ENCODE data around the gene FOXA3.

Gene FOXA3

DNA sequence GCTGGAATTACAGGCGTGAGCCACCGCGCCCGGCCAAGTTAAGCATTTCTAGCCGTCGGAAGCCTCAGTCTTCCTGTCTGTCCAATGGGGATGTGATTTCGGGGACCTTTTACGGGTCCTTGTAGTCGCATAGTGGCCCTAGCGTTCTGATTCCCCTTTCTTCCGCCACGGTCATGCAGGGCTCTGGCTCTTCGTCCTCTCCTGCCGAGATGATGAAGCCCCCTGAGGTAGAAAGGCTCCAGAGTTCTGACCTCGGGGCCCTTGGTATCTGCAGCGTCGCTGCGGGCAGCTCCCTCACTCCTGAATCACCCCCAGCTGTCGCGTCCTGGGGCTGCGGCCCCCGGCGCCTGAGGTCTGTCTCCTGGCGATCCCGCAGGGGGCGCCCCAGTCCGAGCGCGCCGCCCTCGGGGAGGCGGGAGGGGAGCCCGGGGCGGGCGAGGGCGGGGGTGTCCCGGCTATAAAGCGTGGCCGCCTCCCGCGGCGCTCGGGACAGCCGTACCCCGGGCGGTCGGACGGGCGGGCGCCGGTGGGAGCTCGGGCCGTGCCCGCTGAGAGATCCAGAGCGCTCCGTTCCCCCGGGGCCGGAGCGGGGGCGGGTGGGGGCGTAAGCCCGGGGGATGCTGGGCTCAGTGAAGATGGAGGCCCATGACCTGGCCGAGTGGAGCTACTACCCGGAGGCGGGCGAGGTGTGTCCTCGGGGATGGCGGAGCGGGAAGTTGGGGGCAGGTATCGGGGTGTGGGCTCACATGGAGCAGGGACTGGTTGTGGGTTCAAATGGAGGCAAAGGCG lies at the start of gene FOXA3:
Gene FOXA3, plus strand, starts transcription at position 487 of the 789 bp plus-strand sequence. Its CDS starts 131 bp downstream, at position 618.
- DNase-seq = no peak

DNA sequence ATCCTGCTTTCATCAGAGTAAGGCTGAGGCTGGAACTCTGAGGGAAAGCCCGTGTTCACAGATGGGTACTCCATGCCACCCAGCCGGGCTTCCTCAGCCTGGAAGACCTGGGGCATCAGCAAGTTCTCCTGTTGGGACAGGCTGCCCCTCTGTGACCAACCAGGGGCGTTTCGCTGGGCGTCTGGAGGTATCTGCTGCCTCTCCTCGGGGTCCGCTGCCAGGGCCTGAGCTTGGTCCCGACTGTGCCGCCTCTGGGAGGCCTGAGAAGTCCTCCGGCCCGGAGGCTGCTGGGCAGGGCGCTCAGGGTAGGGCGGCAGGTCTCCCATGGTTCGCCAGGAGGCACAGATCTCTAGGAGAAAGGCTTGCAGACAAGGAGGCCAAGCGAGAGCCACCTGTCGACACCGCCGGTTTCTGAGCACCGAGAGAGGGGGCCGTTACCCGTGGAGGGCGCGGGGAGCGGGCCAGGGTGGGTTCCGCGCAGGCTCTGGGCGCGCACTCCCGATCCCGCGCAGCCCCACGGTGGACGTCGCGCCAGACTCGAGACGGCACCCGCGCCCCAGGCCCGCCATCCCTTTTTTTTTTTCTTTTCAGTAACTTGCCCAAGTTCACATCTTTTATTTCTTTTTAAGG lies 49.2 kb upstream of the FOXA3 start, which contains the start of gene RSPH6A:
Gene RSPH6A, minus strand, starts transcription at position 458 of the 630 bp plus-strand sequence. Its CDS starts 132 bp downstream, at position 326.
- DNase-seq = no peak

DNA sequence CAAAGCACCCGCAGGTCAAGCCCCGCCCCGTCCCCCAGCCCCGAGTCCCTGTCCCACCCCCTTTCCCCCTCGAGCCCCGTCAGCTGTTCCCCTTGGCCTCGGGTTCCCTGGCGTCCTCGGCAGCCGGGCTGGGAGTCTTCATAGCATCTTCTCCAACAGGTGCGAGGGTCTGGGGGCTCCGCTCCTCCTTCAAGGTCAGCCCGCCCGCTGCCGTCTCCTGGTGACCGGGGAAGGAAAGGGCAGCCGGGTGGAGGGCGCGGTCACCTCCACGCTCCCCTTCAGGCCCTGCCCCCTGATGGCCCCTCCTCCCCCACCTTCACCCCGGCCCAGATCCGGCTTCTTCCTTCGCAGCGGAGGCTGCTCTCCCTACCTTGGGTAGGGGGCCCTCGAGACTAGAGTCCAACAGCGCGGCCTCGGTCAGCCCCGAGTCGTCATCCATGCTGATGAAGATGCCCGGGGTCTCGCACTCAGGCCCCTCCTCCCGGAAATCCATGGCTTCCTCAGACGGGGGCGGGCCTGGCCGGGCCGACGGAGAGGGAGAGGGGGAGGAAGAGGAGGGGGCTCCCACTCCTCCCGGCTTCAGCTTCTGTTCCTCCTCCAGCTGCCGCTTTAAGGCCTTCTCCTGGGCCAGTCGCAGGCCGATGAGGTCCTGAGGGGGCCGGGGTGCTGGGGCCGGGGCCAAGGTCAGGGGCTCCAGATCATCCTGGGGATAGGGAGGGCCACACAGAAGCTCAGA lies 48.5 kb upstream of the FOXA3 start:
- no peak for DNase-seq

DNA sequence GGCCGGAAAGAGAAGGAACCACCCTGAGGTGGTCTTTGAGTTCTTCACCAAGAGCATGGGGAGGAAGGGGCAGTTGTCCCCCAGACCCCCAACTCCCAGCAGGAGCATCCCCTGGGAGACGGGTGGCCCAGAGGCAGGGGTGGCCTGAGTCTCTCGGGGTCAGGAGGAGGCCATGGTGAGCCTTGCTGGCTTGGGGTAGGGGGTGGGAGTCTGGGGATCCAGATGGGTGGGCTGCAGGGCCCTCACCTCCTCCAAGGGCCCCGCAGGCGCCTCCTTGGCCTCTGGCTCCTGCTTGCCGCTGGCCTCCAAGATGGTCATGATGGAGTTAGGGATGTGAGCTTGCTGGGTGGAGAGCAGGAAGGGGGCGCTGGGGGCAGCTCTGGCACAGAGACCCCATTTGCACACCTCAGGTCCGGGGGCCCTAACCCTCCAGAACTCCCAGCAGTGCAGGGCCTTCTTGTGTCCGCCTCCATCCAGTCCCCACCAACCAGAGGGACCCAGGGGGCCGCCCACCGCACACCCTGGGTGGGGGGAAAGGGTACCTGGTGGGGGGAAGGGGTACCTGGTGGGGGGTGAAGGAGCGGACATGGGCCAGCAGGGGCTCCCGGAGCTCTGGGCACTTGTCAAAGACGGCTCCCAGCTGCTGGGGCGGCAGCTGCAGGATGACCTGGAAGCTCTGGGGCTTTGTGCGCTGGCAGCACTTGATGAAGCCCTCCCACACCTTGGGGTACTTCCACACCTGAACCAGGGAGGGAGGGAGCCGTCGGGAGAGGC lies 47.7 kb upstream of the FOXA3 start:
- no peak for DNase-seq

DNA sequence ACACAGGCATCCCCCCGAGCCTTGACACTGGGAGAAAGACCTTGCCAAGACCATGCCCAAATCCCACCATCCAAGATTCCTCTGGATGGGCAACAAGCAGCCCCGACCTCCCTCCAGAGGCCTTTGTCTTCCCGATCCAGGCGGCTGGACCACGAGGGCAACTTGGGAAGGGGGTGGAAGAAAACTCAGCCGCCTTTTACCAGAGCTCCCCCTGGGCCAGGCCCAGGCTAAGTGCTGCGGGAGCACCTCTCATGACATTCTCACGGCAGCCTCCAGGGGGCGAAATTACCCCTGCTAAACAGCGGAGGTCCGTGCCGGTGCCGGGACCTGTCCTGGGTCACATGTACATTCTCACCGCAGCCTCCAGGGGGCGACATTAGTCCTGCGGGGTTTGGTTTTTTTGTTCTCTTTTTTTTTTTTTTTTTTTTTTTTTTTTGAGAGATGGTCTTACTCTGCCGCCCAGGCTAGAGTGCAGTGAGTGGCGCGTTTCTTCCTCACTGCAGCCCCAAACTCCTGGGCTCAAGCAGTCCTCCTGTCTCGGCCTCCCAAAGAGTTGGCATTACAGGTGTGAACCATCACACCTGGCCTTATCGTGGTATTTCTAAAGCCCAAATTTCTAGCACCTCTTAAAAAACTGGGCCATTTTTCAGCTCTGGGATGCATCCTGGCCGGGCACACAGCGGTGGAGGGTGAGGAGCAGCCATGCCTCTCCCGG lies 47.0 kb upstream of the FOXA3 start:
- peak; percentile 89 for DNase-seq

- DNase-seq = no peak
These were observed 46.3 kb upstream of the FOXA3 start for GRCh38 chr19:45817725-45818301.

DNA sequence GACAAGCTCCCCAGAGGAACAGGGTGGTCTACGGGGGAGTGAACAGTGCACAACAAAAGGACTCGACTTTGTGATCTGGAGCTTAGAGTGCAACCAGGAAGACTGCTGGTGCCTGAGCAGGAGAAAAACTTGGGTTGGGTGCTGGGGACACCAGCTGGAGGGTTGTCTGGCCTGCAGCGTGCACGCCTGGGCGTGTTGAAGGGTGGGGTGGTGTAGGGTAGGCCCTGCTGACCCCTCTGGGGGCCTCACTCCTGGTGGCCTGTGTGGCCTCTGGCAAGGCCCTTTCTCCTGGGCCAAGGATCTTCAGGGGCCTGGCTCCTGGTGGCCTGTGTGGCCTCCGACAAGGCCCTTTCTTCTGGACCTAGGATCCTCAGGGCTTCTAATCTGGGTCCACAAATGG lies 44.4 kb upstream of the FOXA3 start:
- no peak for DNase-seq

DNA sequence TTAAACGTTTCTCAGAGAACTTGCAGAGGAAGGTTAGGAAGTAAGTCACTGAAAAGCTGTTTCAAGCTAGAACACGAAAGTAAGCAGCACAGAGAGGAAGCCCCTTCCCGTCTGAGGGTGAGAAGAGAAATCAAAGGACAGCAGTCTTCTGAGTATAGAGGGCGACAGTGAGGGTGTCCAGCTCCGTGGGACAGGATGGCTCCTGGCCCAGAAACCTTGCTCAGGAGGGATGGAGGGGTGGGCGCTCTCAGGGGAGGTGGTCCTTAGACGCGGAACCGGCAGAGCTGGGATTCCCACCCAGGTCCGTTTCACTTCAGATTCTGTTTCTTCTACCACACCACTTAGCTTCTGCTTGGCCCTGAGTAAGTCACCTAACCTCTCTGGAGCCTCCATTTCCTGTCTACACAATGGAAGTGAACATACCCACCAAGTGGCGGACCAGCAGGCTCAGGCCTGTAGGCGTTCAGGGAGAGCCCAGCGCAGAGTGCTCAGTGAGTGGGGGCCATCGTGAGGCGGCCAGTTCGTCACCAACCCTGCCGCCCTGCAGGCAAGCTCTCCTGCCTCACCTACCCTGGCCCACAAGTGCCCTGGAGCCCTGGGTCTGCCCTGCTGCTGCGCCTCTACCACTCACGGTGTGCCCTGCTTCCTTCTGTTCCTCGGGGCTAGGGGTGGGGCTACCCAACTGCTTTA lies 43.6 kb upstream of the FOXA3 start:
- DNase-seq = no peak

- DNase-seq = no peak
These were observed 43.0 kb upstream of the FOXA3 start for GRCh38 chr19:45821103-45821521.

GRCh38 chr19:45821570-45821969 lies 42.6 kb upstream of the FOXA3 start:
- DNase-seq = no peak

GRCh38 chr19:45822716-45823115 lies 41.4 kb upstream of the FOXA3 start:
- DNase-seq = no peak

GRCh38 chr19:45823182-45823581 lies 40.9 kb upstream of the FOXA3 start:
- no peak for DNase-seq

- DNase-seq = no peak
These were observed 40.1 kb upstream of the FOXA3 start for GRCh38 chr19:45824041-45824471.

DNA sequence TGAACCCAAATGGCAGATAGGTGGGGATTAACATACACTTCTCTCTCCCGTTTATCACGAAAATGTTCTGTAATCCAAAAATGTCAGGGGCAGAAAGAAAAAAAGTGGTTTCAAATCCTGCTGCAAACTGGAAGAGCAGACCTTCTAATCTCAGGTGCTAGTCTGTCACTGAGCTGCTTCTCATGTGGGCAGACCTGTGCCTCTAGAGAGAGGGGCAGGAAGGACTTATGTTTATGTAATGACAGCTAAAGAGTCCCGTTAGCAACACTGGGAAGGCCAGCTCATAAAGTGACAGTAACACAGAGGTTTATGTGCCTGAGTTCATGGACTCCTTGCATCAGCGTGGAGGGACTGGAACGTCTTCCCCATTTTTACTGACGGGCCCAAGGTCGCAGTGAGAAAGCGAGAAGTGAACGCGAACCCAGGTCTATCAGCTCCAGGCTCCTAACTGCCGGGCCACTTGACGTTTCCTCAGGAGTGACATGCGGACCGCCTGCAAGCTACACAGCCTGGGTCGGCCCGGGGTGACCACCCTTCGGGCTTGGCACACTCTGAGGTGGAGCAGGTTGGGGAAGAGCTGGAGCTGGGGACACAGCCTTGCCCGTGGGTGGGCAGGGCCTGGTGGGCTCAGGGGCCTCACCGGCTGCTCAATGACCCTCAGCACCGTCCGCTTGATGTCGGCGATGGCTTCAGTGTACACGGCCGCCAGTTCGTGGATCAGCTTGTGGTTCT lies 39.4 kb upstream of the FOXA3 start:
- DNase-seq = no peak

DNA sequence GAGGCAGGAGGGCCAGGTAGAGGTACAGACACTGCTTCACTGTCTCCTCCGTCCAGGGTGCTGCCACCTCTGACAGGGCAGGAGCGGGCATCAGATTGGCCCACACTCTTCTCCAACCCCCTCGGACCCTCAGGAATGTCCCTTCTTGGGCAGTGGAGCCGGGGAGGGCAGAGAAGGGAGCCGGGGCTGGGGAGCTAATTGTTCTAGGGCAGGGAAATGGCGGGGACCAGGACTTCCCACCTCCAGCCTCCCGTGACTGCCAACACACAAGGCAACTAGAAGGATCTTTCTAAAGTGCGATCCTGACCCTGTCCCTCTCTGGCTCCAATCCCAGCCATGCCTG lies 38.9 kb upstream of the FOXA3 start:
- DNase-seq = no peak

DNA sequence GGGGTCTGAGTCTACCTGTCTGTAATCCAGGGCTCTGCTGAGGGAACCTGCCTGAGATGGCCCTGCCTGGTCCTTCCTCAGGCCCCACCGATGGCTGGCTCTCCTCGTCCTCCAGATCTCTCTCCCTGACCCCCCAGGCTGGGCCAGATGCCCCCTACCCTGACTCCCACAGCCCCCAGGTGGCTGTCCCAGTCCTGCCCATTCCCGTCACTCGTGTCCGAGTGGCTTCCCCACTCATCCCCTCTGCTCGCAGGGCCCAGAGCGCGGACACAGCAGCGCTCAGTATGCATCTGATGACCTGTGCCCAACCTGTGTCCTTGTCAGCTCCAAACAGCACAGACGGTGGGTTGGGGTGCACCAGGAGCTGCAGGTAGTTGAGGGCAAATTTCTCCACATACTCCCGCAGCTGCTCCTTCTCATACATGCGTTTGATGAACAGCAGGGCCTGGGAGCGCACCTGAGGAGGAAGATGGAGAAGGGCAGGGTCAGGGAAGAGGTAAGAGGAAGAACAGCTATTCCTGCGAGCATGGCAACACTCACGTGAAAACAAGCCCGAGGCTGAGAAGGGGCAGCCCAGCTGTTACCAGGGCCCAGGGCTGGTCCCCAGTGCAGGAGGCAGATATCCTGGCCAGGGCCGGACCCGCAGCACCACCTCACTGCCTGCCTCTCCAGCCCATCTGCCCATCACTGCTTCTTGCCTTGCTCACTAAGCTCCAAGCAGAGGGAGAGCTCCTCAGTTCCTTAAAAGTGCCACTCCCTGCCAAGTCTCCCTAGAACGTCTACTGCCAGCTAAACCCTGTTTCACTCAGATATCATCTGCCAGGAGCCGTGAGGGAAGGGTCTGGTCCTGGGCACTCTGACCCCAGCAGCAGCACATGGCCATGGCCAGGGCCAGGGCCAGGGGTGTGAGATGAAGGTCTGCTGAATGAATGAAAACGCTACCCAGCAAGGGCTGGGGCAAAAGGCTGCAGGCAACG lies 37.9 kb upstream of the FOXA3 start:
- no peak for DNase-seq

- DNase-seq = no peak
These were observed 37.2 kb upstream of the FOXA3 start for GRCh38 chr19:45826934-45827333.

GRCh38 chr19:45827459-45828093 lies 36.5 kb upstream of the FOXA3 start:
- DNase-seq = no peak

DNA sequence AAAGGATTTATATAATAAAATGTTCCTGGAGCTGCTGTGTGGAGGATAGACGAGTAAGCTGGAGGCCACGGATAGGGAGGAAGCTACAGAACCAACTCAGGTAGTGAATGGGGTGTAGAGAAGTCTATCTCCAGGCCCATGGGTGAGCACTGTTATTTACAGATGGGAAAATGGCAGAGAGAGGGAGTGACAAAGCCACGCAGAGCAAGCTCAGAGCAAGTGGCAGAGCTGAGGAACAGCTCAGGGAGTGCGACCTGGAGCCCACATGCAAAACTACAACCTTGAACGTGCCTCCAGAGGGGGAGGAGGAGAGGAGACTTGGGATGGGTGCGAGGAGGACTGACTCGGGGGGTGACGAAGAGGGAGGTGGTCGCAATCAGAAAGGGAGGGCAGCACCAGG lies 35.6 kb upstream of the FOXA3 start:
- no peak for DNase-seq
